ENCODE measurements around the gene ICAM2.
A peak's percentile ranks its signal among the peaks of the same experiment; 100 is the strongest.

Gene ICAM2

DNA sequence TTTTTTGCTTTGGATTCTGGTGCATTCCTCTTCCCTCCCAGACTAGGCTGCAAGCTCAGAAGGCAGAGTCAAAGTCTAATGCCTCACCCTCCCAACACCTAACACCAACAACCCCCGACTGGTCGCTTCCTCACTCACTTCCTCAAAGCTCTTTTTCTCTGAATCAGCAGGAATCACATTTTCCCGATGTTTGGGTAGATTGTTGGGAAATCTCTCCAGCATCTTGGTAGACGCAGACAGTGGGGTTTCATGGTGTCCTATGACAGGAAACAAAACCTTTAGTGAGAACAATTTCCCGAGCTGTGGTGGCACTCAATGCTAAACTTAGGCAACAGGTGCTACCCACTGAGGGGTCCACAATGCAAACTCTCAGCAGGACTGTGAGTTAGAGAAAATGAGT, 39.9 kb upstream of the ICAM2 start:
- no peak overlapping the region for H3K4me3 ChIP-seq (replicated peaks; ENCODE audit: low read depth, low read length)
- TF ChIP-seq, protein P1, sequence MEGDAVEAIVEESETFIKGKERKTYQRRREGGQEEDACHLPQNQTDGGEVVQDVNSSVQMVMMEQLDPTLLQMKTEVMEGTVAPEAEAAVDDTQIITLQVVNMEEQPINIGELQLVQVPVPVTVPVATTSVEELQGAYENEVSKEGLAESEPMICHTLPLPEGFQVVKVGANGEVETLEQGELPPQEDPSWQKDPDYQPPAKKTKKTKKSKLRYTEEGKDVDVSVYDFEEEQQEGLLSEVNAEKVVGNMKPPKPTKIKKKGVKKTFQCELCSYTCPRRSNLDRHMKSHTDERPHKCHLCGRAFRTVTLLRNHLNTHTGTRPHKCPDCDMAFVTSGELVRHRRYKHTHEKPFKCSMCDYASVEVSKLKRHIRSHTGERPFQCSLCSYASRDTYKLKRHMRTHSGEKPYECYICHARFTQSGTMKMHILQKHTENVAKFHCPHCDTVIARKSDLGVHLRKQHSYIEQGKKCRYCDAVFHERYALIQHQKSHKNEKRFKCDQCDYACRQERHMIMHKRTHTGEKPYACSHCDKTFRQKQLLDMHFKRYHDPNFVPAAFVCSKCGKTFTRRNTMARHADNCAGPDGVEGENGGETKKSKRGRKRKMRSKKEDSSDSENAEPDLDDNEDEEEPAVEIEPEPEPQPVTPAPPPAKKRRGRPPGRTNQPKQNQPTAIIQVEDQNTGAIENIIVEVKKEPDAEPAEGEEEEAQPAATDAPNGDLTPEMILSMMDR (IDR thresholded peaks at IDR 0.05; ENCODE audit: insufficient read depth, low read length, poor library complexity, severe bottlenecking) = no peak
- H3K36me3 ChIP-seq (ENCODE audit: control insufficient read depth, insufficient read depth, low read length) = peaks cover 19% of the 10 kb centered on the region
- H3K27me3 ChIP-seq (replicated peaks; ENCODE audit: control insufficient read depth, insufficient read depth, low read length) = no peaks in the 10 kb centered on the region
- no peak for DNase-seq (ENCODE audit: extremely low read depth, insufficient read length)

DNA sequence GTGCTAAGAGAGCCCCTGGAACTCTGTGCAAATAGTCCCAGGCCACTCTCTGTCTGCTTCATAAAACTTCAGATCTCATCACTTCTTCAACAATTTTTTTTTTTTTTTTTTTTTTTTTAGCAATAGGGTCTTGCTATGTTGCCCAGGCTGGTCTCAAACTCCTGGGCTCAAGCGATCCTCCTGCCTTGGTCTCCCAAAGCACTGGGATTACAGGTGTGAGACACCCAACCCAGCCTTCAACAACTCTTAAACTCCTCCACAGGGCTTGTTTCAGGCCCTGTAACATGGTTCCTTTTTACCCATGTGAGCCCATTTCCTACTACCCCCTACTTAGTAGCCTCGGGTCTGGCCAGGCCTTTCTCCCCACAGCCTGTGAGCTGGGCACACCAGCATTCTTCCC, 39.3 kb upstream of the ICAM2 start:
- no peak for DNase-seq (ENCODE audit: extremely low read depth, insufficient read length)
- TF ChIP-seq, protein P1 (IDR thresholded peaks at IDR 0.05; ENCODE audit: insufficient read depth, low read length, poor library complexity, severe bottlenecking) = no peak
- Histone ChIP-seq H3K27me3 (replicated peaks; ENCODE audit: control insufficient read depth, insufficient read depth, low read length) (no peaks in the 10 kb centered on the region), H3K36me3 (ENCODE audit: control insufficient read depth, insufficient read depth, low read length) (peaks cover 21% of the 10 kb centered on the region), H3K4me3 (replicated peaks; ENCODE audit: low read depth, low read length) (no peak overlapping the region)

DNA sequence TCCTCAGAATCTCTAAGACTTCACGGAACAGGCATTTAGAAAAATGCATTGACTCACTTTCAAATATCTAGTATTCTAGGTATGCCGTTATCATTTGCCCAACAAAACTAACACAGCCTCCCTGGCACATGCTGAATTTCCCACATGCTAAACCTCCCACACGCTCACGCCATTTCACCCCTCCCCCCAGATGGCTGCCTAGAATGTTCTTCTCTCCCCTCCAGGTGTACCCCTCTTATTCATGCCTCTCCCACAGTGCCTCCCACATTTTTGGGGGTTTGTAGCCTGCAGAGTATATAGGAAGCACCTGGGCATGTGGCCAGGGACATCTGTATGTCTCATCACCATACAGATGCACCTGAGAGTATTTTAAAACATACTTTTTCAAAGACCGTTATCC, 38.2 kb upstream of the ICAM2 start:
- H3K4me3 ChIP-seq (replicated peaks; ENCODE audit: low read depth, low read length) = no peak overlapping the region
- TF ChIP-seq, protein P1 (IDR thresholded peaks at IDR 0.05; ENCODE audit: insufficient read depth, low read length, poor library complexity, severe bottlenecking) = no peak
- DNase-seq (ENCODE audit: extremely low read depth, insufficient read length) = no peak
- H3K27me3 ChIP-seq (replicated peaks; ENCODE audit: control insufficient read depth, insufficient read depth, low read length) = no peaks in the 10 kb centered on the region
- H3K36me3 ChIP-seq (ENCODE audit: control insufficient read depth, insufficient read depth, low read length) = peaks cover 28% of the 10 kb centered on the region

DNA sequence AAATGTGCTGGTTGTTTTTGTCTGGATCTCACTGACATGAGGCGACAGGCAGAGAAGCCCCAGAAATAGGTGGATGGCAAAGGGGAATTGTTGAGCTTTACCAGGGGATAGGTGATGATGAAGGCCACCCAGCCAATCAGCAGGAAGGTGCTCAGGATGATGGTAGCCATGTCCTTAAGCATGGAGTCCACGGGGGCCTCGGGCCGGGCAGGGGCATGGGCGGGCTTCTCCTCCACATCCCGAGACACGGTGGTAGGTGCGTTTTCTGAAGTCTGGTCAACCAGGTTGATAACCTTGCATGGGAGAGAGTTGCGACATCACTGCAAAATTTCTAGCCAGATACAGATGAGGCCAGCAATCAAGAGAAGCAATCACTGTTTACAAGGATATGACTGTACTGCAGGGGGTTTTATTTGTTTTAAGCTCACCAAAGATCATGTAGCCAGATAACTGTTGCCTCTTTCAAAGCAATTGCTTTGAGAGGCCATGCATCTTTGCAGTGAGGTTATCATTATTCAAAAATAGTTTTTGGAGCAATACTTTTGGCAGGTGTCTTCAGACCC, 37.3 kb upstream of the ICAM2 start:
- H3K27me3 ChIP-seq (replicated peaks; ENCODE audit: control insufficient read depth, insufficient read depth, low read length) = no peaks in the 10 kb centered on the region
- no peak overlapping the region for H3K4me3 ChIP-seq (replicated peaks; ENCODE audit: low read depth, low read length)
- TF ChIP-seq, protein P1 (IDR thresholded peaks at IDR 0.05; ENCODE audit: insufficient read depth, low read length, poor library complexity, severe bottlenecking) = no peak
- H3K36me3 ChIP-seq (ENCODE audit: control insufficient read depth, insufficient read depth, low read length) = peaks cover 32% of the 10 kb centered on the region
- DNase-seq (ENCODE audit: extremely low read depth, insufficient read length) = no peak

DNA sequence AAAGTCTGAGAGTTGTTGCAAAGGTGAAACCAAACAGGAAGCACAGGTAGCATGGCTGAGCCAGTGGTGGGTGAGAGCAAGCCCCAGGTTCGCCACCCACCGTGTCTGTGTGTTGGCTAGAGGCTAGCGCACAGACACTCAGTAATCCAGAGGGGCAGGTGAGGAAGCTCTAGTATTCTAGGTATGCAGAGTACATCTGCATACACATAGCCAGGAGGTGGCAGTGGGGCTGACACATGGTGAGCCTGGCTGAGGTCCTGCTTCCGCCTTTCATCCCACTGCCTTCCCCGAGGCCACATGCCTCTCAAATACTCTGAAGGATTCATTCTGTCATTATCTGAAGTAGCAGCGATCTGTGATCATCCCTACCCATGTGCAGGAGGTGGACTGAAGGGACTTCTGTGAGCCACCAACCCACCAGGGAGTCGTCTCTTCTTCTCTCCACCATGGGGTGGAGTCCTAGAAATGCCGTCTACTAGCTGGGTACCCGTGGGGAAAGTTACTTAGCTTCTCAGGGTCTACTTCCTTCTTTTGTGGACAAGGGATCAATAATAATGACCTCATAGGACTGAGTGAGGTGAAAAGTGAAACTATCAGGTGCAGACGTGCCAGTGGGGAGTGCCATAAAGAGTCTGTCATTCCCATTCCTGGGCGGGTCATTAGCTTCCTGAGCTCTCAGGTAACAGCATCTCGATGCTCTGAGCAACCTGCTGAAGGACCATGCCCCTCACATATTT, 36.0 kb upstream of the ICAM2 start:
- Histone ChIP-seq H3K36me3 (ENCODE audit: control insufficient read depth, insufficient read depth, low read length) (peaks cover 36% of the 10 kb centered on the region), H3K4me3 (replicated peaks; ENCODE audit: low read depth, low read length) (no peak overlapping the region), H3K27me3 (replicated peaks; ENCODE audit: control insufficient read depth, insufficient read depth, low read length) (no peaks in the 10 kb centered on the region)
- DNase-seq (ENCODE audit: extremely low read depth, insufficient read length) = peak; percentile 40
- TF ChIP-seq, protein P1 (IDR thresholded peaks at IDR 0.05; ENCODE audit: insufficient read depth, low read length, poor library complexity, severe bottlenecking) = peak; percentile 11
